SK-MEL-5 (cell line): ENCODE data around the gene COL5A1. TPM values are rescaled to one million over a fixed set of nuclear protein-coding genes. Genes with fewer than 3 reads are reported as not detected.

ENCODE experiments used
- DNase-seq: peaks from one replicate; pipeline ENCODE4 v3.0.0-alpha.2; 2016; ENCODE audit warnings: low read depth, low spot score
- in situ Hi-C: cut with HindIII; loops from 2 replicates; pipeline ENCODE4 v1.10.0; 2016; ENCODE audit warnings: low sequenced_read_pairs, high pct_unique_total_duplicates, low pct_unique_long_range_greater_than_20kb
- total RNA-seq: library from RNA; depleted of rRNA; stranded (reverse); fragments of >200 nt; shearing (Covaris generic); gene quantifications from 2 replicates; pipeline ENCODE4 v1.2.3, GENCODE V29; 2014

Gene COL5A1
- total RNA-seq, 1 experiment from 2014 or later: not detected

DNA sequence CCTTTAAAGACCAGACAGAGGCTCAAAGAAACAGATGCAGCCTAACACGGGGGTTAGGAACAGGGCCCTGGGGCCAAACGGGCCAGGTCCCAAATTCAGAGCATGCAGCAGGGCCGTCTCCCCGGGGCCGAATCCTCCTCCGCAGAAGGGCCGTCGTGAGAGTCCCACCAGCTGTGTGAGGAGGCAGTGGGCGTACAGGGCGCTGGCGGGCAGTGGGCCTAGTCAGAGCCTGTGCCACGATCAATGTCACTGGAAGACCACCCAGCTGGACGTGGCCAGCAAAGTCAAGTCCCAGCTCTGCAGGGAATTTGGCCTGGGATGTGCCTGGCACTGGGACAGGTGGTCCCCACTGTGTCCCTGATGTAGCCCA, 223.2 kb downstream of the COL5A1 start:
- DNase-seq: no peak
- in situ Hi-C loops: no loop called here

DNA sequence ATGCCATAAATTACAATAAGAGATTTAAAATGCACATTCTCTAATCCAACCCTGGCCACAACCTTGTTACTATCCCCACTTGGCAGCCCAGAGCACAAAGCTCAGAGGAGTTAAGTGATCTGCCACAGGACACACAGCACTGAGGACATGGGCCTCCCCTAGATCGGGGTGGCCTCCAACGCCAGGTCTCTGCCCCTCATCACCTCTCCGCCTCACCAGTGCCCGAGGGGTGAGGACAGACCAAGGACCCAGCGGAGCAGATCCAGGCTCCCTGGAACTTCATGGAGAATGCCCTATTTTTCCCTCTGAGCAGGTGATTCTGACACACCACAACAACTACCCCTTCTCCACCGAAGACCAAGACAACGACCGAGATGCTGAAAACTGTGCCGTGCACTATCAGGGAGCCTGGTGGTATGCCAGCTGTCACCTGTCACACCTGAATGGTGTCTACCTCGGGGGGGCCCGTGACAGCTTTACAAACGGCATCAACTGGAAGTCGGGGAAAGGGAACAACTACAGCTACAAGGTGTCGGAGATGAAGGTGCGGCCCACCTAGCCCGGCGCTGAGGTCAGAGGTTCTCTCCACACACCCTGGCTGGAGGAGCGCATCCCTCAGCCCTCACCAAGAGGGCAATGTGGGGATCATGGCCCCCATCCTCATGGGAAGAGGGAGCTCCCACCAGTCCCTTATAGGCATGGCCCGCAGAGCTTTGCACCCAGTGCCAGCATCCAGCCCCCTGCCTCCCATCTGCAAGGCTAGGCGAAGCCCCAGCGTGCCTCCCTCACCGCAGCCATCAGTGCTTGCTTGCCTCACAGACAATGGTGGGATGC, 226.5 kb downstream of the COL5A1 start:
- DNase-seq: no peak
- in situ Hi-C loops: no loop called here

DNA sequence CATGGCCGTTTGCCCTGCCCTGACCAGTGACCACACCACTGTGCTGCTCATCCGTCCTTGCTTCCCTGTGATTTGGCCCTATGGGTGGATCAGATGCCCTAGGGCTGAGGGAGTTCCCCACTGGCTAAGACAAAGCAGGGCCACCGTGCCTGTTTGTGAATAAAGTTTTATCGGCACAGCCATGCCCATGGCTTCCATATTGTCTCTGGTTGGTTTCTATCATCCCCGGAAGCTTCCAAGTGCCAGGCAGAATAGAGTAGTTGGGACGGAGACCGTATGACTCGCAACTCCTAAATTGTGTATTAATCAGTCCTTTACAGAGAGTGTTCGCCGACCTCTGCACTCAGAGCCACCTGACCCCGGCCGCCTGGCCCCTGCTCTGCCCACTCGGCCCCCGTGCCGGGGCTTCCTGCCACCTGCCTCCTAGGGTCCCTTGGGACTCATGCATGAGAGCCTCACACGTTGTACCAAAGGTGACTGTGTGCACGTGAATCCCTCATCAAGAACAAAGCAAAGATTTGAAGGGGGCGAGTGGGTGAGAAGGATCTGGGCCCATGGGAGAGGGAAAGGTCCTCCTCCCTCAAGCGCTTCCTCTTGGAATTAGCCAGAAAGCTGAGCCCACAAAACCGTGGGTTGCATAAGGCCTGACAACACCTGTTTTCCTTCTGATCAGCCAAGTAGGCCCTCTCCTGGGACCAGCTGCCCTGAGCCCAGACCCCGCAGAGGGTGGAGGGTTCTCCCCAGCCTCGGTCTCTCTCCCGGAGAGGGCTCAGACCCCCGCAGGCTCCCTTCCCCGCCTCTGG, 227.3 kb downstream of the COL5A1 start:
- in situ Hi-C loops: no loop called here
- no peak for DNase-seq

DNA sequence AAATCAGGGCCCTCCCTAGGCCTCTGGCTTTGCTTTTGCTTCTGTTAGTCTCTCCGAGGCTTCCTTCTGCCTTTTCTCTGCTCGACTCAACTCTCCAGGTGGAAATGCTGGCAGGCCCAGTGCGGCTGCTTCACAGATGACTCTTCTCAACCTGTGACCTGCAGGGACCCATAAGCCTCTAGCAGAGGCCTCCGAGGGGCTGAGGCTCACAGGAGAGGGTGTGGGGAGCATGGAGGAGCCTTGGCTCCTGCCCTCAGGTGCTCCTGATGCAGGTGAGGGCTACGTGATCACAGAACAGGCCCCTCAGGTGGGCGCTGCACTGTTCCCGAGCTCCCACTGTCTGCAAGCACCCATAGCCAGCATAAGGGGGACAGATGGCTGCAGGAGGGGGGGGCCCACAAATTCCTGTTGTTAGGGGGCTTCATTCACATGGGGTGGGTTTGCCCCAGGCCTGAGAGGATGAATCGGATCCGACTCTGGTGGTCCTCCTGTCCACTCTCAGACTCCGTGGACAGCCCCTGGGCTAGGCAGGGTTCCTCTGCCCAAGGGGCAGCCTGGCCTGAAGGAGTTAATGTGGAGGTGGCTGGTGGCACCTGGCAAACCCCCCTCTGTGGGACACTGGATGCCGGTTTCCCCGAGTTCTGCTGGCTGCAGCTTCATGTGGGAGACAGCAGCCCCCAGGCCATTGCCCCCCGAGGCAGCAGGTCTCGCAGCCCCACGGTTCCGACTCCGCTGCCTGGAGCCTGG, 228.1 kb downstream of the COL5A1 start:
- in situ Hi-C loops: no loop called here
- no peak for DNase-seq

DNA sequence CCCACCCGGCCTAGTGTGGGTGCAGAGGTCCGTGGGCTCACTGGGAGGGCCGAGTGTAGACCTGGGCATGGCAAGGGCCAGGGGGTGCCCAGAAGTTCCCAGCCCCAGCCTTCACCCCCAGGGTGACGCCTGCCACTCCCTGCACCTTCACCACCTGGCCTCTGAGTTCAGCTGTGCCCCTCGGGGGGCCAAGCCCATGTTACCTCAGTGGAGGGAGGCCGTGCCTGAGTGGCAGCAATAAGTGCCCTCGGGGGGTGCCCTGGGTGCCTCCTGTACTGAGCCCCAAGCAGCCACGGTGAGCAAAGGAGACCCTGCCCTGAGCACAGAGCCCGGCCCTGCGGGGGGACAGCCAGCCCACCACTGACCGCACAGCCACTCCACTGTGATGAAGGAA, 228.7 kb downstream of the COL5A1 start:
- no peak for DNase-seq
- in situ Hi-C loops: no loop called here

DNA sequence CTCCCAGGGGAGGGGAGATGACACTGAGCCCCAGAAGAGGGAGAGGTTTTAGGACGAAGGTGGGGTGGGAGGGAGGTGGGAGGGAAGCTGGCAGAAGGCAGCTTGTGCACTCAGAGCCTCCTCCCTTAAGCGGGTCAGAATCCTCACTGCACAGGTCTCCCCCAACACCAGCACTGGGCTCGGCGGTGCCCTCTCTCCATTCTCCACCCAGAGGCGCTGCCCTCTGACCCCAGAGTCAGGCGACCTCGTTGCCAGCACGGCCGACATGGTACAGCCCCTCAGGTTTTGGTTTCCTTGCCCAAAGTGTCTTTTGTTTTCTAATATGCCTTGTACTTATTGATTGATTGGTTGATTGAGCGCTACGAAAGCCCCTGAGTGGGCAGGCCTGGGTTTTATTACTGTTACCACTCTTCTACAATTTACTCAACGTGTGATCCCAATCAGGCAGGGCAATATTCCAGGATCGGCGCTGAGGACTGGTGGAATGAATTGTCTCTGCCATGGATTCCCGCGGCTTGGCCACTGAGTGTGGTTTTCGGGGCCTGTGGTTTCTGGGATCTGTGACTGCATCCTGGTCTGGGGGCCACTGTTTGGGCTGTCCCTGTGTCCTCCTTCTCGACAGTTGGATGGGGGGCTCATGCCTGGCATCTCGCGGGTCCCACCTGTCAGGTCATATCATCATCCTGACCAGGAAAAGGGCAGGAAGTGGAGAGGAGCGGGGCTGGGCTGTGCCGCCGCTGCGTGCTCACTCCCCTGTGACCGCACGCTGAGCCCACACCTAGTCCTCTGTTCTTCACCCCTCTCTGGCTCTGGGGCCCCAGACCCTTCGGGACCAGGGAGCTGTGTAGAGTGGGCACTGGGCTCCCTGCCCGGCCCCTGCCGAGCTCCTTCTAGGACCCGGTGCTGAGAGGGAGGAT, 229.4 kb downstream of the COL5A1 start:
- in situ Hi-C loops: no loop called here

DNA sequence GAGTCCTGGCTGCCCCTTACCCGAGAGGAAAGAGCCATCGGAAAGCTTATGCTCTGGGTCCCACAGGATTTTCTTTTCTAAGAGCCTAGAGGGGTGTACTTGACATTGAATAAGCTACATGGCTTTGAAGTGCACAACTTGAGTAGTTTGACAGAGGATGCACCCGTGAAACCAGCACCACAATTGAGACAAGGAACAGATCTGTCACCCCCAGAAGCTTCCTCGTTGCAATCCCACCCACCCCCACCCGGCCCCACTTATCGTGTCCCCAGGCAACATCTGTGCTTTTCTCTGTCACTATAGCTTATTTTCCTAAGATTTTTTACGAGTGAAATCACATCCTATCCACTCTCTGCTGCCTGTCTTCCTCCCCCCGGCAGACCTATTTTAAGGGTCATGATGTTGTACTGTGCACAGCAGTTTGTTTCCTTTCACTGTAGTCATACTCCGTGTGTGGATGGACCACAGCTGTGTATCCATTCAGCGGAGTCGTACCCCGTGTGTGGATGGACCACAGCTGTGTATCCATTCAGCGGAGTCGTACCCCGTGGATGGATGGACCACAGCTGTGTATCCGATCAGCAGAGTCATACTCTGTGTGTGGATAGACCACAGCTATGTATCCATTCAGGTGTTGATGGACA, 230.2 kb downstream of the COL5A1 start:
- no peak for DNase-seq

More for the DNA sequence above, 229.4 kb downstream of the COL5A1 start:
- DNase-seq: no peak

DNA sequence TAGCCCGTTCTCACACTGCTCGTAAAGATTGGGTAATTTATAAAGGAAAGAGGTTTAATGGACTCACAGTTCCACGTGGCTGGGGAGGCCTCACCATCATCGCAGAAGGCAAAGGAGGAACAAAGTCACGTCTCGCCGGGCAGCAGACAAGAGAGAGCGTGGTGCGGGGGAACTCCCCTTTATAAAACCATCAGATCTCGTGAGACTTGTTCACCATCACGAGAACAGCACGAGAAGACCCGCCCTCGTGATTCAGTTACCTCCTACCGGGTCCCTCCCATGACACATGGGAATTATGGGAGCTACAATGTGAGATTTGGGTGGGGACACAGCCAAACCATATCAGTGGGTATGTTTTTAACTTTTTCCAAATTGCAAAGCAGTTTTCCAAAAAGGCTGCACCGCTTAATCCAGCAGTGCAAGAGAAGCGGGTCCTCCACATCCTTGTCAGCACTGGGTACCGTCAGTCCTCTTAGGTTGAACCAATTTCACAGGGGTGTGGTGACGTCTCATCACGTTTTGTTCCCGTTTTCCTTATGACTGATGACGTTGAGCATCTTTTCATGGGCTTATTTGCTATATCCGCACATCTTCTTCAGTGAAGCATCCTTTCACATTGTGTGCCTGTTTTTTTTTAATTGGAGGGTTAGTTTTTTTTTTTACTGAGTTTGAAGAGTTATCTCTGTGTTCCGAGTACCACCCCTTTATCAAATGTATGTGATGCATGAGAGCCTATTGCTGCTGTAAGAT, 231.1 kb downstream of the COL5A1 start:
- DNase-seq: peak; percentile 25
- in situ Hi-C loops: no loop called here

More for the DNA sequence above, 230.2 kb downstream of the COL5A1 start:
- in situ Hi-C loops: no loop called here

DNA sequence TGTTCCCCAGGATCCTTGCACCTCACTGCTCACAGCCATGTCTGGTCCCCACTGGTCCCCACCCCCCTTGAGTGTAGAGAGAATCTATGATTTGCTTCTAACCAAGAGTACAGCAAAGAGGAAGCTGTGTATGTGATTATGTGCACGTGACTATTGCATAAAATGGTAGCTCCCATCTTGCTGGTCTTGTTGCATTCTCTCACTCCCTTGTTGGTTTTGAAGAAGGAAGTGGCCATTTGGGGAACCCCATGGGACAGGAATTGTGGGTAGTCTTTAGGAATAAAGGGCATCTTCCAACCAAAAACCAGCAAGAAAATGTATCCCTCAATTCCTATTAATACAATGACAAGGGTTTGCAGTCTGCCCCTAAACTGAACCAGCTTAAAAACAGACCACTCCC, 233.8 kb downstream of the COL5A1 start:
- DNase-seq: no peak
- in situ Hi-C loops: no loop called here

DNA sequence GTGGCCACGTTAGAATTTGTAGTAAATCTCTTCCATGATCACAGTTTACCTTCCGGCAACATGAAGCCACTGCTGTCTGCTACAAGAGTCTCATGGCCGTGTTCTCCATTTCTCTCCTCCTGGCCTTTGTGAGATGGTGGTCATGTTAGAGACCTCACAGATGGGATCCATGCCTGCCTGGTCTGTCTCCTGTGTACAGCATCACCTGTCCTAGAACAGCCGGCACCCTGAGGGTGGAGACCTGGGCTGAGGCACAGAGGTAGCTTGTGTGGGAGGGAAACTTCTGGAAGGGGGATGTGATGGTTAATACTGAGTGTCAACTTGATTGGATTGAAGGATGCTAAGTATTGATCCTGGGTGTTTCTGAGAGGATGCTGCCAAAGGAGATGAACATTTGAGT, 235.9 kb downstream of the COL5A1 start:
- in situ Hi-C loops: no loop called here
- no peak for DNase-seq

DNA sequence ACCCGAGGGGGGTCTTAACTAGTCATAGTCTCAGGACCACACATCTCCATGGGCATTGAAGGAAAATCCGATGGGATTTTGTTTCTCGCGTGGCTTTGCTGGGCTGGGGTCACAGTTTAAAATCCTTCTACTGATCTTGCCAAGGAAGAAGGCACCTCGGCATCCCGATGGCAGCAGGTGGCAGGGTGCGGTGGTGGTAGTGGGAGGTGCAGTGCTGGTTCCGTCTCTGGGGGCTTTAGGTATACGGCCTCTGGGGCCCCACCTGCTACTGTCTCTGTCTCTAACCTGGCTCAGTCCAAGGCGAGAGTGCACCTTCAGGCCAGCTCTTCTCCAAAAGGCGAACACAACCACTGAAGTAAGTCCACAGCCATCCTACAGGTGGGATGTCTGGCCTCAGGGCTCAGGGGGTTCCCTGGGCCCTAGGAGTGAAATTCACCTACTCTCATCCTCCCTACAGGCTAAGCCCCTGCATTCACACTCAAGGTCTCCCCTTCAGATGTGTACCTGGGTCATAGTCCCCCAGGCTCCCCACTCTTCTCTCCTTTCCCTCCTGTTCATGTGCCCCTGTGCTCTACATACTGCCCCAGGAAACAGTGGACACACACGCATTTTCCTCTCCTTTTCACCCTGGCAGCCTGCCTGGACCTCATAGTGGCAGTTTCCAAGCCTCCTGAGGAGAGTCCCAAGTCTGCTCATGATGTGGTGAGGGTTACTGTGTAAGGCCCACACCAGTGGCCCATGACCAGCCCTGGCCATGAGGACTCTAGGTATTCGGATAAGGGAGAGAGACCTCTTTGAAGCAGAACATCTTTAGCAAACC, 238.3 kb downstream of the COL5A1 start:
- no peak for DNase-seq
- in situ Hi-C loops: no loop called here

DNA sequence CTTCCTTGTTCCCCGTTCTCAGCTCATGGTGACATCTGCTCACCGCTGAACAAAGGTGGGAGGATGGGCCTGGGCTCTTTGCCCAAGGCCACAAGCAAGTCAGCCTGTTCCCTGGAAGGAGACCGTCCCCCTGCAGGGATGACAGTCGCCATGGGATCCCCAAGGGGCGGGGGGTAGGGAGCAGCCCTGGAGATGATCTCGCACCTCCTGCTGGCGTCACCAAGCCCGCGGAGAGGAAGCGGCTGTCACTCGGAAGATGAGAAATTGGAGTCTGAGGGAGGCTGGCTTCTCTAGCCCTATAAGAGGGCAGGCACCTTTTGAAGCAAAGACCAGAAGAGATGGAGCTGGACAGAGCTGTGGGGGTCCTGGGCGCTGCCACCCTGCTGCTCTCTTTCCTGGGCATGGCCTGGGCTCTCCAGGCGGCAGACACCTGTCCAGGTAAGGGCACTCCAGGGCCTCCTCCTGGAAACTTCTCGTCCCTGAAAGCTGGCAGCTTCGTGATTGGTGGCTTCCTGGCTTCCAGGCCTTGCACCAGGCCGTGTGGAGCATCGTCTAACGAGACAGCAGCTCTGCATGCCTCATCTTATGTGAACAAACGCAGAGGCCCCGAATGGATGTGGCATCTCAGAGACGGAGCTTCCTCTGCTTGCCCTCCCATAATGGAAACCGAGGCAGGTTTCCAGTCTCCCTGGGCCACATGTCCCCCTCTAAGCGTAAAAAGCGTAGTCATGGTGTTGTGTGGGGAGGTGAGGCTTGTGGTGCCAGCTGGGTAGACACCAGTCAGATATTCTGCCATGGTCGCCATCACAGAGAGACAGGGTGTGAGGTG, 239.1 kb downstream of the COL5A1 start, which contains the start of gene FCN2:
Gene FCN2, plus strand, starts transcription at position 327 of the 829 bp plus-strand sequence. Its CDS starts 12 bp downstream, at position 339.
- in situ Hi-C loops: no loop called here
- DNase-seq: no peak

DNA sequence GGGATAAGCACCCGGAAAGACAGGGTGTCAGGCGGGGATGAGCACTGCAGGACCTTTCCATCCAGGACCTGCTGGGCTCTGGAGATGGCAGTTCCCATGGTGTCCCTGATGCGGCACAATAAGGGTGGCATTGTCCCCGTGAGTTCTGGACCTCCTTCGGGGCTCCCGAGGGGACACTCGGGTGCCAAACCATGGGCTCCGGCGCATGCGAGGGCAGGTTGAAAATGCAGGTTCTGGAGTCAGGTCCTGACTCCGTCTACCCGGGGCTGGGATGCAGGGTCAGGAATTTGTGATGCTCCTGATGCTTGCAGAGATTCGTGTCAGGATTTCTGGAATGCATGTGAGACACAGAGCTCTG, 239.7 kb downstream of the COL5A1 start:
- DNase-seq: no peak
- in situ Hi-C loops: no loop called here

DNA sequence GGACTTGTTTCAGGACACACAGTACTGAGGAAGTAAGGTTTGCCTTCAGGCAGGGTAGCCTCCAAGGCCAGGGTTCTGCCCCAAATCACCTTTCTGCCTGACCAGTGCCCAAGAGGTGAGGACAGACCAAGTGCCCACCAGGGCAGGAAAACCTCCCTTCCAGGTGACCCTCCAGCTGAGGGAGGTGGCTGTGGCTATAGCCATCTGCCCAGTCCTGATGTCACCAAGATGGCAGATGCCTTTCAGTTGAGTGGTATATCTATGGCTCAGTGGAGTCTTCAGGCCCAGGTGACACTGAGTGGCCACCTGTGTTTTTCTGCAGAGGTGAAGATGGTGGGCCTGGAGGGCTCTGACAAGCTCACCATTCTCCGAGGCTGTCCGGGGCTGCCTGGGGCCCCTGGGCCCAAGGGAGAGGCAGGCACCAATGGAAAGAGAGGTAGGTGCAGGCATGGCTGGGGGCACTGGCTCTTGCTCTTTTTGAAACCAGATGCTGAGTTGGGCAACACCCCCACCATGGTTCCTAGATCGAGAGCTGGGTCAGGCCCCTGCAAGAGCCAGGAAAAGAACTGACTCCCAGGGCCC, 240.7 kb downstream of the COL5A1 start:
- in situ Hi-C loops: no loop called here
- no peak for DNase-seq
